ENCODE data around the gene SEMA3G. TPM values are rescaled to one million over a fixed set of nuclear protein-coding genes. Genes with fewer than 3 reads are reported as not detected.

The SEMA3G gene
- polyA plus RNA-seq, 2 of the 4 experiments (the other 2 are of a cell fraction), result 0.08 to 0.13 TPM

GRCh38 chr3:52453496-52454249, 8.8 kb upstream of the SEMA3G start, which contains the start of gene TNNC1 (continued):
- TF ChIP-seq RAD21 (conservative IDR thresholded peaks at IDR 0.05 in 1 of 2, IDR thresholded peaks at IDR 0.05 in 1 of 2), result no peak
- TF ChIP-seq TP53 (CRISPR knock-in tag; IDR thresholded peaks at IDR 0.05), result no peak
- no peak for TF ChIP-seq MAFK (IDR thresholded peaks at IDR 0.05; ENCODE audit: partially characterized antibody)
- TF ChIP-seq NPAS2 (CRISPR knock-in tag; IDR thresholded peaks at IDR 0.05; ENCODE audit: borderline replicate concordance), result no peak
- no peak for TF ChIP-seq E2F6 (IDR thresholded peaks at IDR 0.05; ENCODE audit: borderline replicate concordance, low read depth)
- no peak for TF ChIP-seq SREBF2 (IDR thresholded peaks at IDR 0.05)
- no peak for TF ChIP-seq GATA3 (IDR thresholded peaks at IDR 0.05; ENCODE audit: borderline replicate concordance)
- no peak for TF ChIP-seq FOSB (CRISPR knock-in tag; IDR thresholded peaks at IDR 0.05)
- TF ChIP-seq ATOH8 (CRISPR knock-in tag; IDR thresholded peaks at IDR 0.05; ENCODE audit: low read depth), result no peak

- H3K4me2 ChIP-seq, result no peak overlapping the region
Measured at GRCh38 chr3:52452570-52453221, 7.8 kb upstream of the SEMA3G start.

GRCh38 chr3:52452126-52452525, 7.2 kb upstream of the SEMA3G start:
- TF ChIP-seq PHF8 (IDR thresholded peaks at IDR 0.05; ENCODE audit: borderline replicate concordance, low read depth) (no peak), CHD2 (IDR thresholded peaks at IDR 0.05; ENCODE audit: low read length, partially characterized antibody) (no peak), JUN (IDR thresholded peaks at IDR 0.05) (no peak), MAZ (IDR thresholded peaks at IDR 0.05; ENCODE audit: borderline replicate concordance, low read depth, low read length) (no peak), POLR2AphosphoS2 (conservative IDR thresholded peaks at IDR 0.05; ENCODE audit: low read length) (no peak), ZC3H11A (IDR thresholded peaks at IDR 0.05) (no peak), HOXA7 (CRISPR knock-in tag; IDR thresholded peaks at IDR 0.05) (no peak), CTCF (IDR thresholded peaks at IDR 0.05) (no peak), ZSCAN20 (CRISPR knock-in tag; IDR thresholded peaks at IDR 0.05) (no peak), E2F6 (IDR thresholded peaks at IDR 0.05; ENCODE audit: borderline replicate concordance, low read depth) (no peak), HOXB5 (CRISPR knock-in tag; IDR thresholded peaks at IDR 0.05) (no peak), HDAC2 (IDR thresholded peaks at IDR 0.05) (no peak), REST (IDR thresholded peaks at IDR 0.05) (no peak), NFE2L2 (conservative IDR thresholded peaks at IDR 0.05; ENCODE audit: low read length) (no peak), FOSL2 (IDR thresholded peaks at IDR 0.05) (no peak), FOSL2 (CRISPR knock-in tag; IDR thresholded peaks at IDR 0.05) (no peak)
- H3K4me1 ChIP-seq, result peaks cover 26% of the 10 kb centered on the region
- DNase-seq (ENCODE audit: low read depth in 1 of 2, low spot score in 1 of 2) (no peak), ATAC-seq (no peak), FAIRE-seq (no peak)
- ChIA-PET POLR2A (no interaction called here), CTCF (interaction anchor here (1.3 to 14.4 kb wide), 2 partner anchors 23 to 113 kb away, joined by 3 to 351 read pairs; no protein-coding TSS in a partner anchor)
- WGBS (ENCODE audit: missing lambda C conversion rate), result 100% methylated on average over 1 of the region's 6 CpGs
- no peak overlapping the region for H3K4me2 ChIP-seq
- no peaks in the 10 kb centered on the region for H3K9me3 ChIP-seq
- no peak overlapping the region for H3K4me3 ChIP-seq
- no peak overlapping the region for H3K27ac ChIP-seq

More at GRCh38 chr3:52452570-52453221, 7.8 kb upstream of the SEMA3G start:
- peaks cover 26% of the 10 kb centered on the region for H3K4me1 ChIP-seq
- H3K9me3 ChIP-seq, result no peaks in the 10 kb centered on the region
- H3K27ac ChIP-seq, result peak overlapping the region in 1 of 2 experiments; percentile 48; a peak in 3 of 6 replicates
- TF ChIP-seq HDAC2 (IDR thresholded peaks at IDR 0.05) (no peak), EHF (CRISPR knock-in tag; IDR thresholded peaks at IDR 0.05) (no peak)
- no peak for FAIRE-seq
- no peak for ATAC-seq
- ChIA-PET CTCF (interaction anchor here (1.3 to 14.4 kb wide), 2 partner anchors 23 to 114 kb away, joined by 3 to 351 read pairs; no protein-coding TSS in a partner anchor), POLR2A (no interaction called here)
- DNase-seq (ENCODE audit: low read depth in 1 of 2, low spot score in 1 of 2), result no peak
- WGBS (ENCODE audit: missing lambda C conversion rate), result 61% methylated on average over 6 of the region's 11 CpGs
- no peak overlapping the region for H3K4me3 ChIP-seq
